ENCODE measurements around the gene TTC9C. TPM values are rescaled to one million over a fixed set of nuclear protein-coding genes. Genes with fewer than 3 reads are reported as not detected.

The TTC9C gene
- total and polyA plus RNA-seq, 4 donors = 17.3 to 40.7 (median 26.8) TPM

DNA sequence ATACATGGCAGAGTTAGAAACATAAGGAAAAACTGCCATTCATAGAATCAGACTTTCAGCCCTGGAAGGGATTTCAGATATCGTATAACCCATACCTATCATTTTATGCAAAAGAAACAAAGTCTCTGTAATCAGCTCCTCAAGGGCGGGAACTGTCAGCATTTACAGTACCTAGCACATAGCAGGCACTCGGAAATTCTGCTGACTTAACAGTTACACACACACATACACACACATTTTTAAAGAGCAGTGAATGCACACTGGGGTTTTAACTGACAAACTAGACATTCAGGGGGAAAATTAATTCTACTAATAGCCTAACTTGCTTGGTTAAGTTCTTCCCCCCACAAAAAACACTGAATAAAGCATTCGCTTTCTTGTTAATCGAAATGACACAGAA lies 12.1 kb upstream of the TTC9C start:
- WGBS, 2 donors = 83 to 87% methylated on average over 5 of the region's 5 CpGs
- no peaks in the 10 kb centered on the region for H3K27me3 ChIP-seq (ENCODE audit: control insufficient read depth in 1 of 2, insufficient read depth in 2 of 2, low read length in 1 of 2)
- DNase-seq (no peak), ATAC-seq (ENCODE audit: low FRiP score) (no peak)
- H3K9me3 ChIP-seq (ENCODE audit: control insufficient read depth, low read length) = no peaks in the 10 kb centered on the region
- H3K4me1 ChIP-seq (ENCODE audit: control insufficient read depth in 1 of 2, insufficient read depth in 2 of 2, low read length in 2 of 2) = no peaks in the 10 kb centered on the region
- H3K36me3 ChIP-seq (ENCODE audit: control insufficient read depth in 1 of 2, insufficient read depth in 2 of 2, low read length in 1 of 2) = peaks cover 9 to 23% of the 10 kb centered on the region in 2 donors
- intact Hi-C loops (cut with DNase I) = no loop called here
- no peak overlapping the region for H3K27ac ChIP-seq (ENCODE audit: low read depth in 1 of 2, low read length in 2 of 2)
- H3K4me3 ChIP-seq (ENCODE audit: low read length in 2 of 2) = no peak overlapping the region

DNA sequence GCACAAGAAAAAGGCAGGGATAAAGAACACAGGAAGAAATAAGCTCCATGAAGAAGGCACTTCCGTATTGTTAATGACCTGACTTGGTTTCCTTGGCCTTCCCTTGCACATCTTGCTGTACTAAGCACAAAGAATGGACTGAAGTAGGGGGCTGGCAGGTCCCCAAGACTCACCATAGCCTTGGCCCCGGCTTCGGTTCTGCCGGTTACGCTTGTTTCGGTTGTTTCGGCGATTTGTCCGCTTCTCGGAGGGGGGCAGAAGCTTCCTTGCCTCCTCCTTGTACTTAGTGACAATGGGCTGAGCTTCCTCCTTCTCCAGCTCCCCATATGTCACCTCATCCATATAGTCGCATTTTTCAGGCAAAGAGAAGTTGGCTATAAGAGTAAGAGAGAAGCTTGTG lies 11.5 kb upstream of the TTC9C start:
- Histone ChIP-seq H3K4me3 (ENCODE audit: low read length in 2 of 2) (no peak overlapping the region), H3K27me3 (ENCODE audit: control insufficient read depth in 1 of 2, insufficient read depth in 2 of 2, low read length in 1 of 2) (no peaks in the 10 kb centered on the region), H3K9me3 (ENCODE audit: control insufficient read depth, low read length) (no peaks in the 10 kb centered on the region), H3K27ac (ENCODE audit: low read depth in 1 of 2, low read length in 2 of 2) (no peak overlapping the region), H3K4me1 (ENCODE audit: control insufficient read depth in 1 of 2, insufficient read depth in 2 of 2, low read length in 2 of 2) (no peaks in the 10 kb centered on the region), H3K36me3 (ENCODE audit: control insufficient read depth in 1 of 2, insufficient read depth in 2 of 2, low read length in 1 of 2) (peaks cover 14 to 23% of the 10 kb centered on the region in 2 donors)
- no peak for ATAC-seq (ENCODE audit: low FRiP score)
- whole genome bisulfite sequencing, 2 donors = 83 to 86% methylated on average over 11 of the region's 11 CpGs
- DNase-seq = no peak
- intact Hi-C loops (cut with DNase I) = no loop called here

DNA sequence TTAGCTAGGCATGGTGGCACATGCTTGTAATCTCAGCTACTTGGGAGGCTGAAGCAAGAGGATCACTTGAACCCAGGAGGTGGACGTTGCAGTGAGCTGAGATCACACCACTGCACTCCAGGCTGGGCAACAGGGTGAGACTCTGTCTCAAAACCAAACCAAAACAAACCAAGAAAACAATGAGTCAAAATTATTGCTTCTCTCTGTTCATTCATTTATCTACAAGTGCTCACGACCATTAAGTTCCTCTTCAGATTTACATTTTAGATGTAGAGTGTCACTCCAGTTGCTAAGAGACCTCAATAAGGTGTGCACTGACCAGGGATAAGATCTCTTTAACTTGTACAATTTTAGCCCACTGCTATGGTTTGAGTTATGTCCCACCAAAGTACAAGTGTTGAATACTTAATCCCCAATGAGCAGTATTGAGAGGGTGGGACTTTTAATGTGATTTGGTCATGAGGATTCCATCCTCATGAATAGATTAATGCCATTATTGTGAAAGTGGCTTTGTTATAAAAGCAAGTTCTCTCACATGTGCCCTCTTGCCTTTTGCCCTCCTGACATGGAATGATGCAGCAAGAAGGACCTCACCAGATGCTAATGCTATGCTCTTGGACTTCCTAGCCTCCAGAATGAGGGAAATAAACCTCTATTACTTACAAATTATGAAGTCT lies 8.8 kb upstream of the TTC9C start:
- Histone ChIP-seq H3K36me3 (ENCODE audit: control insufficient read depth in 1 of 2, insufficient read depth in 2 of 2, low read length in 1 of 2) (peaks cover 16 to 21% of the 10 kb centered on the region in 2 donors), H3K27ac (ENCODE audit: low read depth in 1 of 2, low read length in 2 of 2) (no peak overlapping the region), H3K27me3 (ENCODE audit: control insufficient read depth in 1 of 2, insufficient read depth in 2 of 2, low read length in 1 of 2) (no peaks in the 10 kb centered on the region), H3K4me1 (ENCODE audit: control insufficient read depth in 1 of 2, insufficient read depth in 2 of 2, low read length in 2 of 2) (no peaks in the 10 kb centered on the region), H3K9me3 (ENCODE audit: control insufficient read depth, low read length) (no peaks in the 10 kb centered on the region), H3K4me3 (ENCODE audit: low read length in 2 of 2) (no peak overlapping the region)
- intact Hi-C loops (cut with DNase I) = no loop called here
- DNase-seq = no peak
- no peak for ATAC-seq (ENCODE audit: low FRiP score)
- WGBS, 2 donors = 81 to 82% methylated on average over 2 of the region's 2 CpGs

DNA sequence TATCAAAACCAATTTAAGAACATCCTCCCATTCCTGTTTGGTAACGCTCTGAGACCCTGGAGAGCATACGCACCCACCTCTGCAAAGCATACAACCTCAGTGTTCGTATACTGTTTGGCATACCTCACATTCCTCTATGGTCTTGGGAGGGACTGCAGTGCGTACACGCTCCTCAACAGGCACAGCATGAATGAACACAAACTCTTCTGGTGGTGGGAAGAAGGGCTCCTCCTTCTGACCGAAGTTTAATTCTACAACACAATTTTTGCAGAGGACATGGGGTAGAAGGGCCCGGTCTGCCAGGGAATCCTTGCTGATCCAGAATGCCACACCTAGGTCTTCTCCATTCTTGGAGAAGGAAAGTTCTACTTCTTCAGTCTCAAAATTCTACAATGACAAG lies 6.3 kb upstream of the TTC9C start:
- Histone ChIP-seq H3K27ac (ENCODE audit: low read depth in 1 of 2, low read length in 2 of 2) (no peak overlapping the region), H3K9me3 (ENCODE audit: control insufficient read depth, low read length) (no peaks in the 10 kb centered on the region), H3K4me3 (ENCODE audit: low read length in 2 of 2) (no peak overlapping the region), H3K27me3 (ENCODE audit: control insufficient read depth in 1 of 2, insufficient read depth in 2 of 2, low read length in 1 of 2) (no peaks in the 10 kb centered on the region), H3K36me3 (ENCODE audit: control insufficient read depth in 1 of 2, insufficient read depth in 2 of 2, low read length in 1 of 2) (peaks cover 11 to 16% of the 10 kb centered on the region in 2 donors), H3K4me1 (ENCODE audit: control insufficient read depth in 1 of 2, insufficient read depth in 2 of 2, low read length in 2 of 2) (no peaks in the 10 kb centered on the region)
- no peak for DNase-seq
- intact Hi-C loops (cut with DNase I) = no loop called here
- WGBS, 2 donors = 40 to 47% methylated on average over 7 of the region's 7 CpGs
- no peak for ATAC-seq (ENCODE audit: low FRiP score)

DNA sequence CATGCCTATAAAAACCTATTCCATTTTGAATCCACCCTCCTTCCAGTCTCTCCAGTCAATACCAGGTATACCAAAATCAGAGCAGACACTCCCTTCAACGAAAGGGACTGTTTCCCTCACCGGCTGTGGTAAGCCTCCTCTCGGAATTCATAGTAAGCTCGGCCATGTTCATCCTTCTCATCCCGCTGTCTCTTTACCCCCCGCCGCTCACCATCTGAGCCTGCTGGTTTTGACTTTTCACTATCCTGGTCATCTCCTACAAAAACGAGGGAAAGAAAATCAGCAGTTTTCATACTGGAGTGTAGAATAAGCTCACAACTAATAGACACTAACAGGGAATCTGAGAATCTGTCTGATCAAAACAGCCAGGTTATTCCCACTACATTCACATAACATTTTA lies 4.1 kb upstream of the TTC9C start:
- H3K4me3 ChIP-seq (ENCODE audit: low read length in 2 of 2) = no peak overlapping the region
- ATAC-seq (ENCODE audit: low FRiP score) (no peak), DNase-seq (no peak)
- H3K36me3 ChIP-seq (ENCODE audit: control insufficient read depth in 1 of 2, insufficient read depth in 2 of 2, low read length in 1 of 2) = peaks cover 7 to 14% of the 10 kb centered on the region in 2 donors
- intact Hi-C loops (cut with DNase I) = no loop called here
- H3K27ac ChIP-seq (ENCODE audit: low read depth in 1 of 2, low read length in 2 of 2) = no peak overlapping the region
- H3K4me1 ChIP-seq (ENCODE audit: control insufficient read depth in 1 of 2, insufficient read depth in 2 of 2, low read length in 2 of 2) = no peaks in the 10 kb centered on the region
- 41 to 45% methylated on average over 8 of the region's 8 CpGs for WGBS, 2 donors
- H3K27me3 ChIP-seq (ENCODE audit: control insufficient read depth in 1 of 2, insufficient read depth in 2 of 2, low read length in 1 of 2) = no peaks in the 10 kb centered on the region
- no peaks in the 10 kb centered on the region for H3K9me3 ChIP-seq (ENCODE audit: control insufficient read depth, low read length)

DNA sequence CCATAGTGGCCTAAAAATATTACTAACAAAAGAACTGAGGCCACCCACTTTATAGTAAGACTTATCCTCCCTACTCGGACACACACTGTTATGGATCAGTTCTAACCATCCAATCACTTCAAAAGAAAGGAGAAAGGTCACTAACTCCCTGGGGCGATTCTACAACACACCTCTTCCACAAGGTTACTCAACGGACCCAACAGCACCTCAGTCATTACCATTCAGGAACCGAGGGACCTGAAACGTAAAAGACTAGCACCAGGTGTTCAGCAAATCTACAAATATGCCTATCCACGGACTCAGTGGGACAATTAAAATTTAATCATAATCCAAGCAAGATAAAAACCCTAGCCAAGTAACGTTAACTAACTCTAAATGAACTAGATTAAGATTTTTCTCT lies 2.6 kb upstream of the TTC9C start:
- intact Hi-C loops (cut with DNase I) = loop anchor here in 1 of 2 donors (5.0 kb wide), 1 partner anchor 47 kb away; the partner anchor contains the start of gene TAF6L
- H3K27me3 ChIP-seq (ENCODE audit: control insufficient read depth in 1 of 2, insufficient read depth in 2 of 2, low read length in 1 of 2) = no peaks in the 10 kb centered on the region
- DNase-seq (no peak), ATAC-seq (ENCODE audit: low FRiP score) (no peak)
- H3K27ac ChIP-seq (ENCODE audit: low read depth in 1 of 2, low read length in 2 of 2) = no peak overlapping the region
- 1 to 2% methylated on average over 7 of the region's 7 CpGs for WGBS, 2 donors
- no peaks in the 10 kb centered on the region for H3K9me3 ChIP-seq (ENCODE audit: control insufficient read depth, low read length)
- no peaks in the 10 kb centered on the region for H3K4me1 ChIP-seq (ENCODE audit: control insufficient read depth in 1 of 2, insufficient read depth in 2 of 2, low read length in 2 of 2)
- peak overlapping the region; percentile 57 to 84 for H3K4me3 ChIP-seq (ENCODE audit: low read length in 2 of 2)
- H3K36me3 ChIP-seq (ENCODE audit: control insufficient read depth in 1 of 2, insufficient read depth in 2 of 2, low read length in 1 of 2) = peaks cover 6 to 10% of the 10 kb centered on the region in 2 donors

DNA sequence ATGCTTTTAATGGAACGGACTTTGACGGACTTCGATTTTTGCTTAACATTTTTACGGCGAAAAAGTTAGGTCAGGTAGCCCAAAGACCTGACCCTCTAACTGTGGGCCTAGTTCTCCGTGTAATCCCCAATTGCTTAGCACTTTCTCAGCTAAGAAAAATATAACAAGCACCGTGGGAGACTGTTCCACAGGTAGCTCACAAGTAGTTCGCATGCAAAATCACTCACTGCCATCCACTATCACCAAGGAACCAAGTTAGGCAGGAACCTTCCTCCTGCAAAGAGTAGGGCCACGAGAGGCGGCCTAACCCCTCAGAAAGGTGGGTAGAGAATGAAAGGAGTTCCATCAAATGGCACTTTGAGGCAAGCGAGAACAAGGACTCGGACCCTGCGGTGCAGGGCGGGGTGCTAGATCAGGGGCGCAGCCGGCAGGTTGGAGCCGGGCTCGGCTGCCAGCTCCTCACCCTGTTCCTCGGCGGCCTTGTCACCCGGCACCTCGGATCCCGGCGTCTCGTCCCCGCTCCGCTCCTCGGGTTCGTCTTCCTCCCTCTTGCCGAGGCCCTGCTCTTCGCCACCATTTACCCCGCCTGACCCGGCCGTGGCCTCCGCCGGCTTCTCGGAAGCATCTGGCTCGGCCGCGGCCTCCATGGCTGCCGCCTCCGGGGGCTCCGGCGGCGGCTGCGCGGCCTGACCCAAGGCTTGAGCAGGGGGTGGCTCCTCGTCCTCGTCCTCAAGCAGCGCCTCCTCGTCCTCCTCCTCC lies 2.0 kb upstream of the TTC9C start:
- no peak for DNase-seq
- Histone ChIP-seq H3K4me1 (ENCODE audit: control insufficient read depth in 1 of 2, insufficient read depth in 2 of 2, low read length in 2 of 2) (no peaks in the 10 kb centered on the region), H3K36me3 (ENCODE audit: control insufficient read depth in 1 of 2, insufficient read depth in 2 of 2, low read length in 1 of 2) (peaks cover 6 to 10% of the 10 kb centered on the region in 2 donors), H3K27me3 (ENCODE audit: control insufficient read depth in 1 of 2, insufficient read depth in 2 of 2, low read length in 1 of 2) (no peaks in the 10 kb centered on the region), H3K9me3 (ENCODE audit: control insufficient read depth, low read length) (no peaks in the 10 kb centered on the region), H3K4me3 (ENCODE audit: low read length in 2 of 2) (peak overlapping the region; percentile 57 to 84), H3K27ac (ENCODE audit: low read depth in 1 of 2, low read length in 2 of 2) (peak overlapping the region; percentile 70 to 78)
- WGBS, 2 donors = 0% methylated on average over 42 to 51 of the region's 51 CpGs
- intact Hi-C loops (cut with DNase I) = loop anchor here in 1 of 2 donors (5.0 kb wide), 1 partner anchor 46 kb away; the partner anchor contains the start of gene TAF6L
- no peak for ATAC-seq (ENCODE audit: low FRiP score)

DNA sequence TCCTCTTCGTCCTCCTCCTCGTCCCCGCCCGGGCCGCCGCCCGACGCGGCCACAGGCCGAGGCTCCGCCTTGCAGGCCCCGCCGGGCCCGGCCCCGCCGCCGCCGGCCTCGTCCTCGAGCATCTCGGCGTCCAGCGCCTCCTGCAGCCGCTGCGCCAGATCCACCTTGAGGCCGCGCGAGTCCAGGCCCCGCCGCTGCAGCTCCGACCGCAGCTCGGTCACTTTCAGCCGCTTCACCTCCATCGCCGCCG lies 1.4 kb upstream of the TTC9C start:
- peak overlapping the region; percentile 57 to 84 for H3K4me3 ChIP-seq (ENCODE audit: low read length in 2 of 2)
- peak overlapping the region; percentile 70 to 78 for H3K27ac ChIP-seq (ENCODE audit: low read depth in 1 of 2, low read length in 2 of 2)
- H3K36me3 ChIP-seq (ENCODE audit: control insufficient read depth in 1 of 2, insufficient read depth in 2 of 2, low read length in 1 of 2) = peaks cover 5 to 6% of the 10 kb centered on the region in 2 donors
- H3K27me3 ChIP-seq (ENCODE audit: control insufficient read depth in 1 of 2, insufficient read depth in 2 of 2, low read length in 1 of 2) = no peaks in the 10 kb centered on the region
- H3K4me1 ChIP-seq (ENCODE audit: control insufficient read depth in 1 of 2, insufficient read depth in 2 of 2, low read length in 2 of 2) = no peaks in the 10 kb centered on the region
- DNase-seq (no peak), ATAC-seq (ENCODE audit: low FRiP score) (peak; percentile 4)
- WGBS, 2 donors = 0 to 1% methylated on average over 11 to 37 of the region's 37 CpGs
- H3K9me3 ChIP-seq (ENCODE audit: control insufficient read depth, low read length) = no peaks in the 10 kb centered on the region
- intact Hi-C loops (cut with DNase I) = loop anchor here in 1 of 2 donors (5.0 kb wide), 1 partner anchor 45 kb away; the partner anchor contains the start of gene TAF6L

Data from aorta (tissue), 5 donors.